ENCODE results near the gene RGL4. TPM values are rescaled to one million over a fixed set of nuclear protein-coding genes. Genes with fewer than 3 reads are reported as not detected.
A peak's percentile ranks its signal among the peaks of the same experiment; 100 is the strongest.
"Not testable (repeated sequence)": the region's sequence is repeated elsewhere in the genome, so short reads cannot be mapped to it uniquely, and the experiment has no call there.

The RGL4 gene
- total RNA-seq (ENCODE audit: unreplicated experiment): 0.15 TPM
- long read RNA-seq: 0 reads

DNA sequence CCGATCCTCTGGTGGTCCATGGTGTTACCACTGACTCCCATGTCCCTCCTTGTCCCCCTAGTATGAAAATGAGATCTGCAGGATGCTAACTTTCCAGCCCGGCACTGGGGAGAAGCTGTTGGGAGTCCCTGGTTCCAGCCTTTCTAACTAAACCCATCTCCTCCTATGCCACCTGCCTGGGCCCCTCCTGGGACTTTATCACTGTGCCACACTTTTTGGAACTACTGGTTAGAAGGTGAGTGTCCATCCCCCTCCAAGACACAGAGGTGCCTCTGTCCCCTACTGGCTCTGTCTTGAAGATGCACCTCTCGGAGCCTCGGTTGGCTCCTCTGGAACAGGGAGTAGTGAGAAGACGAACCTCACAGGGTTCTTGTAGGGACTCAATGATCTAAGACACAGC is at the start of gene RGL4:
TSS of gene RGL4 (plus strand) at position 301 of the 400 bp plus-strand sequence. CDS start 1,018 bp downstream, outside the sequence.
- H3K27ac Mint-ChIP-seq (ENCODE audit: unreplicated experiment): no peak within 1 kb of the TSS

DNA sequence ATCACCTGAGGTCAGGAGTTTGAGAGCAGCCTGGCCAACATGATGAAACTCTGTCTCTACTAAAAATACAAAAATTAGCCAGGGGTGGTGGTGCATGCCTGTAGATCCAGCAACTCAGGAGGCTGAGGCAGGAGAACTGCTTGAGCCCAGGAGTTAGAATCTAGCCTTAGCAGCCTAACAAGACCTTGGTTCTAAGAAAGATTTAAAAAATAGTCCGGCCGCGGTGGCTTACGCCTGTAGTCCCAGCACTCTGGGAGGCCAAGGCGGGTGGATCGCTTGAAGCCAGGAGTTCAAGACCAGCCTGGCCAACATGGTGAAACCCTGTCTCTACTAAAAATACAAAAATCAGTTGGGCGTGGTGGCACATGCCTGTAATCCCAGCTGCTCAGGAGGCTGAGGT is 44.3 kb upstream of the RGL4 start:
- H3K27ac Mint-ChIP-seq (ENCODE audit: unreplicated experiment); H3K27me3 Mint-ChIP-seq (ENCODE audit: unreplicated experiment); H3K9me3 Mint-ChIP-seq (ENCODE audit: unreplicated experiment); DNase-seq (ENCODE audit: low spot score); H3K36me3 Mint-ChIP-seq (ENCODE audit: low read depth, unreplicated experiment); H3K4me1 Mint-ChIP-seq (ENCODE audit: unreplicated experiment); H3K4me3 Mint-ChIP-seq (ENCODE audit: unreplicated experiment): not testable (repeated sequence)

More for the DNA sequence above, at the start of gene RGL4:
- H3K9me3 Mint-ChIP-seq (ENCODE audit: unreplicated experiment): no peaks in the 10 kb centered on the region
- peak within 1 kb of the TSS; percentile 33 for H3K4me3 Mint-ChIP-seq (ENCODE audit: unreplicated experiment)
- H3K27me3 Mint-ChIP-seq (ENCODE audit: unreplicated experiment): peaks cover 3% of the 10 kb centered on the region
- TF ChIP-seq, protein P1, sequence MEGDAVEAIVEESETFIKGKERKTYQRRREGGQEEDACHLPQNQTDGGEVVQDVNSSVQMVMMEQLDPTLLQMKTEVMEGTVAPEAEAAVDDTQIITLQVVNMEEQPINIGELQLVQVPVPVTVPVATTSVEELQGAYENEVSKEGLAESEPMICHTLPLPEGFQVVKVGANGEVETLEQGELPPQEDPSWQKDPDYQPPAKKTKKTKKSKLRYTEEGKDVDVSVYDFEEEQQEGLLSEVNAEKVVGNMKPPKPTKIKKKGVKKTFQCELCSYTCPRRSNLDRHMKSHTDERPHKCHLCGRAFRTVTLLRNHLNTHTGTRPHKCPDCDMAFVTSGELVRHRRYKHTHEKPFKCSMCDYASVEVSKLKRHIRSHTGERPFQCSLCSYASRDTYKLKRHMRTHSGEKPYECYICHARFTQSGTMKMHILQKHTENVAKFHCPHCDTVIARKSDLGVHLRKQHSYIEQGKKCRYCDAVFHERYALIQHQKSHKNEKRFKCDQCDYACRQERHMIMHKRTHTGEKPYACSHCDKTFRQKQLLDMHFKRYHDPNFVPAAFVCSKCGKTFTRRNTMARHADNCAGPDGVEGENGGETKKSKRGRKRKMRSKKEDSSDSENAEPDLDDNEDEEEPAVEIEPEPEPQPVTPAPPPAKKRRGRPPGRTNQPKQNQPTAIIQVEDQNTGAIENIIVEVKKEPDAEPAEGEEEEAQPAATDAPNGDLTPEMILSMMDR (IDR thresholded peaks at IDR 0.05; ENCODE audit: unreplicated experiment): no peak
- peaks cover 33% of the 10 kb centered on the region for H3K36me3 Mint-ChIP-seq (ENCODE audit: low read depth, unreplicated experiment)
- no peak for DNase-seq (ENCODE audit: low spot score)
- H3K4me1 Mint-ChIP-seq (ENCODE audit: unreplicated experiment): peaks cover 9% of the 10 kb centered on the region

DNA sequence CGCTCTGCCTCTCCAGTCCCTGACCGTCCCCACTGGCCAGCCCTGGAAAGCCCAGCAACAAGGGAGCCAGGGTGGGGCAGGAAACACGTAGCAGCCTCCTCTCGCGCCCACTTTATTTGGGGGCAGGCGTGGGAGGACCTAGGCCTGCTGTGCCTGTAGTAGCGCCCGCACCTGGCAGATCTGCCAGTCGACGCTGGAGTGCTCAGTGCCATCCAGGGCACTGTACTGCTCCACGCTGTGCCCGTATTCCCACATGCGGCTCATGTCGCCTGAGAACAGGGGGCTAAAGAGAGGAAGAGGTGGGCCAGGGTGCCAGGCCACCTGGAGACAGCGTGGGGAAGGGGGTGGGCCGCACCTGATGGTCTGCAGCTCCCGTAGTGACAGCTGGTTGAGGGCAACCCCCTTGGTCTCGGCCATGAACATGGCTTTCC is 41.7 kb upstream of the RGL4 start:
- Mint-ChIP-seq H3K36me3 (ENCODE audit: low read depth, unreplicated experiment) (no peaks in the 10 kb centered on the region), H3K4me1 (ENCODE audit: unreplicated experiment) (no peaks in the 10 kb centered on the region), H3K27me3 (ENCODE audit: unreplicated experiment) (peaks cover 5% of the 10 kb centered on the region), H3K9me3 (ENCODE audit: unreplicated experiment) (no peaks in the 10 kb centered on the region), H3K4me3 (ENCODE audit: unreplicated experiment) (no peak overlapping the region), H3K27ac (ENCODE audit: unreplicated experiment) (no peak overlapping the region)
- TF ChIP-seq, protein P1 (IDR thresholded peaks at IDR 0.05; ENCODE audit: unreplicated experiment): no peak
- DNase-seq (ENCODE audit: low spot score): no peak

DNA sequence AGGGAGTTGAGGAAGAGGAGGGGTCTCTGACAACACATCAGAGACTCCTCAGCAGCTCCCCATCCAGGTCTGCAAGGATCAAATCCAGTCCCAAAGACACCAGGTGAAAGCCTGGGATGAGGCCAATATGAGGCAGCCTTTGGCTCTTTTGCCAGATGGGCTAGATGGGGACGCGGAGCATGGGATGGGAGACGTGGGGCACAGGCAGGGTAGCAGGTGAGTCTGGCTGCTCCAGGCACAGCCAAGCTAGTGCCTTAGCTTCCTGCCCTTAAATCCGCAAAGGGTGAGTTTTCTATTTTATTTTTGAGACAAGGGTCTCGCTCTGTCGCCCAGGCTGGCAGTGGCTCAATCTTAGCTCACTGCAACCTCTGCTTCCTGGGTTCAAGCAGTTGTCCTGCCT is 39.1 kb upstream of the RGL4 start:
- DNase-seq (ENCODE audit: low spot score): no peak
- Mint-ChIP-seq H3K27me3 (ENCODE audit: unreplicated experiment) (peaks cover 4% of the 10 kb centered on the region), H3K36me3 (ENCODE audit: low read depth, unreplicated experiment) (no peaks in the 10 kb centered on the region), H3K4me3 (ENCODE audit: unreplicated experiment) (no peak overlapping the region), H3K27ac (ENCODE audit: unreplicated experiment) (no peak overlapping the region), H3K4me1 (ENCODE audit: unreplicated experiment) (no peaks in the 10 kb centered on the region), H3K9me3 (ENCODE audit: unreplicated experiment) (no peaks in the 10 kb centered on the region)
- TF ChIP-seq, protein P1 (IDR thresholded peaks at IDR 0.05; ENCODE audit: unreplicated experiment): no peak

DNA sequence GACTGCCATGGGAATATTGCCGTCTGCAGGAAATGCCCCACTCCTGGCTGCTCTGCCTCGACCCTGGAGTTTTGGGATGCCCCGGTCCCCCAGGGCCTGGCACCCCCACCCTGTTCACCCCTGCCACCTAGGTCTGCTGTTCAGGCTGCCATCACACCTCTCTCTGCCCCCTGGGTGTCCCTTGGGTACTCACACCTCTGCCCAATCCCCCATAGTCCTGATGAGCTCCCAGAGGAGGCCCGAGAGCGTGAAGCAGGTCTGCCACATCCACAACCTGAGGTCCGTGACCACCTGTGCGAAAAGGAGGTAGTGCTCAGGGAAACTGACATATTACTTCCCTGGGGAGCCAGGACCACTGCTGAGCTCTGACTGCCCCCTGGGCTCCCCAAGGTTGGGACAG is 38.5 kb upstream of the RGL4 start:
- Mint-ChIP-seq H3K27ac (ENCODE audit: unreplicated experiment) (no peak overlapping the region), H3K9me3 (ENCODE audit: unreplicated experiment) (no peaks in the 10 kb centered on the region), H3K36me3 (ENCODE audit: low read depth, unreplicated experiment) (no peaks in the 10 kb centered on the region), H3K27me3 (ENCODE audit: unreplicated experiment) (peaks cover 4% of the 10 kb centered on the region), H3K4me1 (ENCODE audit: unreplicated experiment) (no peaks in the 10 kb centered on the region), H3K4me3 (ENCODE audit: unreplicated experiment) (no peak overlapping the region)
- TF ChIP-seq, protein P1 (IDR thresholded peaks at IDR 0.05; ENCODE audit: unreplicated experiment): no peak
- no peak for DNase-seq (ENCODE audit: low spot score)

Data from endothelial cell (in vitro differentiated cells).